ENCODE measurements around the gene PRKCB. TPM values are rescaled to one million over a fixed set of nuclear protein-coding genes. Genes with fewer than 3 reads are reported as not detected.

PRKCB gene
- total RNA-seq, 1 donor from 2014 or later = 0.38 TPM

DNA sequence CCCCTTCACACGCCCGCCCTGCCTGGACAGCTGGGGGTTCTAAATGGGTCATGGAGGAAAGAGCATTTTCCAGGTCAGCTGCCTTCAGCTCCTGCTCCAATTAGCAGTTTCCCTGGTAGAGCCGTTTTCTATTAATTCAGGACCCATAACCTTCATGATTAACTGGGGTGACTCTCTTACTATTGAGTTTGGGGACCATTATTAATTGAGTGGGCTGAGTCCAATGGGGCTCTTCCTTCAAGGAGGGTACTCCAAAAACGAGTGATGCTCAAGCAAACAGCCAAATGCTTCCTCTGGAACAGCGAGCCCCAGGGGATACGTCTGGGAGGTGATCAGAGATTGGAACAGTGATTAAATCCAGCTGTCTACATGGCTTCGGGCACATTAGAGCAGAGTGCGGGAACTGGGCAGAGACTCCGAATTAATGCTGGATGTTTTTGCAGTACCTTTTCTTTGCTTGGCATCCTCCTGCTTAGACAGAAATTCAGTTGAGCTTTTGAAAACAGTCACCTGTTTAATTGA, 352.3 kb downstream of the PRKCB start:
- Mint-ChIP-seq H3K36me3 (no peaks in the 10 kb centered on the region), H3K4me1 (peaks cover 5% of the 10 kb centered on the region), H3K27me3 (ENCODE audit: low read depth) (peaks cover 44% of the 10 kb centered on the region), H3K27ac (no peak overlapping the region), H3K9me3 (no peaks in the 10 kb centered on the region), H3K4me3 (no peak overlapping the region)
- DNase-seq (ENCODE audit: low spot score in 2 of 2, unreplicated experiment in 2 of 2) = no peak
- TF ChIP-seq, protein P1, sequence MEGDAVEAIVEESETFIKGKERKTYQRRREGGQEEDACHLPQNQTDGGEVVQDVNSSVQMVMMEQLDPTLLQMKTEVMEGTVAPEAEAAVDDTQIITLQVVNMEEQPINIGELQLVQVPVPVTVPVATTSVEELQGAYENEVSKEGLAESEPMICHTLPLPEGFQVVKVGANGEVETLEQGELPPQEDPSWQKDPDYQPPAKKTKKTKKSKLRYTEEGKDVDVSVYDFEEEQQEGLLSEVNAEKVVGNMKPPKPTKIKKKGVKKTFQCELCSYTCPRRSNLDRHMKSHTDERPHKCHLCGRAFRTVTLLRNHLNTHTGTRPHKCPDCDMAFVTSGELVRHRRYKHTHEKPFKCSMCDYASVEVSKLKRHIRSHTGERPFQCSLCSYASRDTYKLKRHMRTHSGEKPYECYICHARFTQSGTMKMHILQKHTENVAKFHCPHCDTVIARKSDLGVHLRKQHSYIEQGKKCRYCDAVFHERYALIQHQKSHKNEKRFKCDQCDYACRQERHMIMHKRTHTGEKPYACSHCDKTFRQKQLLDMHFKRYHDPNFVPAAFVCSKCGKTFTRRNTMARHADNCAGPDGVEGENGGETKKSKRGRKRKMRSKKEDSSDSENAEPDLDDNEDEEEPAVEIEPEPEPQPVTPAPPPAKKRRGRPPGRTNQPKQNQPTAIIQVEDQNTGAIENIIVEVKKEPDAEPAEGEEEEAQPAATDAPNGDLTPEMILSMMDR (IDR thresholded peaks at IDR 0.05; ENCODE audit: unreplicated experiment) = no peak

- H3K4me3 Mint-ChIP-seq = no peak overlapping the region
- H3K36me3 Mint-ChIP-seq = no peaks in the 10 kb centered on the region
- H3K27ac Mint-ChIP-seq = no peak overlapping the region
- no peaks in the 10 kb centered on the region for H3K9me3 Mint-ChIP-seq
- peaks cover 39% of the 10 kb centered on the region for H3K27me3 Mint-ChIP-seq (ENCODE audit: low read depth)
- H3K4me1 Mint-ChIP-seq = peaks cover 5% of the 10 kb centered on the region
- DNase-seq (ENCODE audit: low spot score in 2 of 2, unreplicated experiment in 2 of 2) = no peak
- TF ChIP-seq, protein P1 (IDR thresholded peaks at IDR 0.05; ENCODE audit: unreplicated experiment) = no peak
Observed at GRCh38 chr16:24188751-24189318, 353.1 kb downstream of the PRKCB start.

- no peak for DNase-seq (ENCODE audit: low spot score in 2 of 2, unreplicated experiment in 2 of 2)
- TF ChIP-seq, protein P1 (IDR thresholded peaks at IDR 0.05; ENCODE audit: unreplicated experiment) = no peak
- H3K4me1 Mint-ChIP-seq = peaks cover 5% of the 10 kb centered on the region
- H3K36me3 Mint-ChIP-seq = no peaks in the 10 kb centered on the region
- H3K27me3 Mint-ChIP-seq (ENCODE audit: low read depth) = peaks cover 38% of the 10 kb centered on the region
- no peak overlapping the region for H3K27ac Mint-ChIP-seq
- H3K4me3 Mint-ChIP-seq = no peak overlapping the region
- no peaks in the 10 kb centered on the region for H3K9me3 Mint-ChIP-seq
Observed at GRCh38 chr16:24189941-24190340, 354.2 kb downstream of the PRKCB start.

GRCh38 chr16:24191876-24192402, 356.2 kb downstream of the PRKCB start:
- H3K27me3 Mint-ChIP-seq (ENCODE audit: low read depth) = peaks cover 39% of the 10 kb centered on the region
- no peaks in the 10 kb centered on the region for H3K9me3 Mint-ChIP-seq
- no peak overlapping the region for H3K4me3 Mint-ChIP-seq
- peaks cover 5% of the 10 kb centered on the region for H3K4me1 Mint-ChIP-seq
- H3K27ac Mint-ChIP-seq = no peak overlapping the region
- TF ChIP-seq, protein P1 (IDR thresholded peaks at IDR 0.05; ENCODE audit: unreplicated experiment) = no peak
- H3K36me3 Mint-ChIP-seq = no peaks in the 10 kb centered on the region
- no peak for DNase-seq (ENCODE audit: low spot score in 2 of 2, unreplicated experiment in 2 of 2)

DNA sequence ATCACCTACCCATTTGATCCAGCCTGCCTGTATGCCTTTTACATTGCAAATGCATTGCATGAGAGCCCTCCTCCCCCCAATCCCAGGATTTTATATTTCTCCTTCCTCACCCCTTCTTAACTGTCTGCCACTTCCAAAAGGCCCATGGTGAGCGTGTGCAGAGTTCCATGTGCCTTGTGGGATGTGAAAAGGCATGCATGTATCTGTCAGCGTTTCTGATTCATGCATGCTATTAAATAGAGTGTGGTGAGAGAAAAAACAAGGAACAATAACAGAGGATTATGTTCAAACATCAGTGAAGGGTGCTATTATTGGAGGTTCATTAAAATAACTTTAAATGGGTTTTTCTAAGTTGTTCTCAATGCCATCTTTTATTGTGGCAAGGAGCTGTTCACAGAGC, 359.4 kb downstream of the PRKCB start:
- peaks cover 35% of the 10 kb centered on the region for H3K27me3 Mint-ChIP-seq (ENCODE audit: low read depth)
- peaks cover 6% of the 10 kb centered on the region for H3K4me1 Mint-ChIP-seq
- no peak for DNase-seq (ENCODE audit: low spot score in 2 of 2, unreplicated experiment in 2 of 2)
- no peaks in the 10 kb centered on the region for H3K9me3 Mint-ChIP-seq
- H3K36me3 Mint-ChIP-seq = no peaks in the 10 kb centered on the region
- H3K27ac Mint-ChIP-seq = no peak overlapping the region
- H3K4me3 Mint-ChIP-seq = no peak overlapping the region
- TF ChIP-seq, protein P1 (IDR thresholded peaks at IDR 0.05; ENCODE audit: unreplicated experiment) = no peak

All from mesothelial cell of epicardium (in vitro differentiated cells).